ENCODE data around the gene CPXM1.

GRCh38 chr20:2846698-2847097 lies 46.3 kb upstream of the CPXM1 start:
- TF ChIP-seq, protein P1, sequence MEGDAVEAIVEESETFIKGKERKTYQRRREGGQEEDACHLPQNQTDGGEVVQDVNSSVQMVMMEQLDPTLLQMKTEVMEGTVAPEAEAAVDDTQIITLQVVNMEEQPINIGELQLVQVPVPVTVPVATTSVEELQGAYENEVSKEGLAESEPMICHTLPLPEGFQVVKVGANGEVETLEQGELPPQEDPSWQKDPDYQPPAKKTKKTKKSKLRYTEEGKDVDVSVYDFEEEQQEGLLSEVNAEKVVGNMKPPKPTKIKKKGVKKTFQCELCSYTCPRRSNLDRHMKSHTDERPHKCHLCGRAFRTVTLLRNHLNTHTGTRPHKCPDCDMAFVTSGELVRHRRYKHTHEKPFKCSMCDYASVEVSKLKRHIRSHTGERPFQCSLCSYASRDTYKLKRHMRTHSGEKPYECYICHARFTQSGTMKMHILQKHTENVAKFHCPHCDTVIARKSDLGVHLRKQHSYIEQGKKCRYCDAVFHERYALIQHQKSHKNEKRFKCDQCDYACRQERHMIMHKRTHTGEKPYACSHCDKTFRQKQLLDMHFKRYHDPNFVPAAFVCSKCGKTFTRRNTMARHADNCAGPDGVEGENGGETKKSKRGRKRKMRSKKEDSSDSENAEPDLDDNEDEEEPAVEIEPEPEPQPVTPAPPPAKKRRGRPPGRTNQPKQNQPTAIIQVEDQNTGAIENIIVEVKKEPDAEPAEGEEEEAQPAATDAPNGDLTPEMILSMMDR (IDR thresholded peaks at IDR 0.05 in 2 of 3, conservative IDR thresholded peaks at IDR 0.05 in 1 of 3; ENCODE audit: control insufficient read depth in 2 of 3, extremely low read depth in 1 of 3, insufficient read depth in 1 of 3, low read depth in 3 of 3, low read length in 3 of 3) = no peak
- TF ChIP-seq ASH2L (IDR thresholded peaks at IDR 0.05; ENCODE audit: borderline replicate concordance, low read depth) (no peak), ZBTB33 (IDR thresholded peaks at IDR 0.05) (no peak), ZNF217 (IDR thresholded peaks at IDR 0.05) (no peak), SIX5 (IDR thresholded peaks at IDR 0.05; ENCODE audit: low read depth, low read length, severe bottlenecking) (no peak), POLR2AphosphoS5 (IDR thresholded peaks at IDR 0.05; ENCODE audit: low read length) (no peak)
- TF ChIP-seq, protein P2, sequence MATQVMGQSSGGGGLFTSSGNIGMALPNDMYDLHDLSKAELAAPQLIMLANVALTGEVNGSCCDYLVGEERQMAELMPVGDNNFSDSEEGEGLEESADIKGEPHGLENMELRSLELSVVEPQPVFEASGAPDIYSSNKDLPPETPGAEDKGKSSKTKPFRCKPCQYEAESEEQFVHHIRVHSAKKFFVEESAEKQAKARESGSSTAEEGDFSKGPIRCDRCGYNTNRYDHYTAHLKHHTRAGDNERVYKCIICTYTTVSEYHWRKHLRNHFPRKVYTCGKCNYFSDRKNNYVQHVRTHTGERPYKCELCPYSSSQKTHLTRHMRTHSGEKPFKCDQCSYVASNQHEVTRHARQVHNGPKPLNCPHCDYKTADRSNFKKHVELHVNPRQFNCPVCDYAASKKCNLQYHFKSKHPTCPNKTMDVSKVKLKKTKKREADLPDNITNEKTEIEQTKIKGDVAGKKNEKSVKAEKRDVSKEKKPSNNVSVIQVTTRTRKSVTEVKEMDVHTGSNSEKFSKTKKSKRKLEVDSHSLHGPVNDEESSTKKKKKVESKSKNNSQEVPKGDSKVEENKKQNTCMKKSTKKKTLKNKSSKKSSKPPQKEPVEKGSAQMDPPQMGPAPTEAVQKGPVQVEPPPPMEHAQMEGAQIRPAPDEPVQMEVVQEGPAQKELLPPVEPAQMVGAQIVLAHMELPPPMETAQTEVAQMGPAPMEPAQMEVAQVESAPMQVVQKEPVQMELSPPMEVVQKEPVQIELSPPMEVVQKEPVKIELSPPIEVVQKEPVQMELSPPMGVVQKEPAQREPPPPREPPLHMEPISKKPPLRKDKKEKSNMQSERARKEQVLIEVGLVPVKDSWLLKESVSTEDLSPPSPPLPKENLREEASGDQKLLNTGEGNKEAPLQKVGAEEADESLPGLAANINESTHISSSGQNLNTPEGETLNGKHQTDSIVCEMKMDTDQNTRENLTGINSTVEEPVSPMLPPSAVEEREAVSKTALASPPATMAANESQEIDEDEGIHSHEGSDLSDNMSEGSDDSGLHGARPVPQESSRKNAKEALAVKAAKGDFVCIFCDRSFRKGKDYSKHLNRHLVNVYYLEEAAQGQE (IDR thresholded peaks at IDR 0.05; ENCODE audit: low read depth, low read length) = no peak
